ENCODE measurements around the gene ANKRD53. TPM values are rescaled to one million over a fixed set of nuclear protein-coding genes. Genes with fewer than 3 reads are reported as not detected.

ANKRD53 gene
- total and polyA plus RNA-seq, 2 donors (not counting 3 experiments of a cell fraction or from before 2014, with no cell fraction given) = 1.3 to 1.4 TPM

GRCh38 chr2:70957798-70958197 is 20.6 kb upstream of the ANKRD53 start:
- no peak for DNase-seq (ENCODE audit: low read depth, low spot score)
- peaks cover 3% of the 10 kb centered on the region for H3K4me1 ChIP-seq (ENCODE audit: control insufficient read depth, extremely low read depth, insufficient read depth, low read length)
- intact Hi-C loops (cut with micrococcal nuclease) = no loop called here
- H4K20me1 ChIP-seq (replicated peaks; ENCODE audit: control insufficient read depth, extremely low read depth, insufficient read depth, low read length) = no peaks in the 10 kb centered on the region
- no peak overlapping the region for H3K4me2 ChIP-seq (ENCODE audit: insufficient read depth, low read length)
- no peaks in the 10 kb centered on the region for H3K9me3 ChIP-seq (replicated peaks; ENCODE audit: control insufficient read depth, insufficient read depth, low read length)
- no peaks in the 10 kb centered on the region for H3K9me1 ChIP-seq (replicated peaks; ENCODE audit: control insufficient read depth, extremely low read depth, insufficient read depth, low read length)
- BruUV-seq (replicated peaks) = no TSS peak
- H3K27ac ChIP-seq (ENCODE audit: insufficient read depth, low read depth, low read length) = no peak overlapping the region
- no peaks in the 10 kb centered on the region for H3K36me3 ChIP-seq (ENCODE audit: control insufficient read depth in 2 of 2, extremely low read depth in 1 of 2, insufficient read depth in 2 of 2, low read length in 2 of 2)
- H3K27me3 ChIP-seq (ENCODE audit: control insufficient read depth in 2 of 2, insufficient read depth in 2 of 2, low read length in 2 of 2) = peaks cover 23 to 34% of the 10 kb centered on the region in 2 experiments
- ChIA-PET CTCF (interaction anchor here (1.3 to 10.3 kb wide), 2 partner anchors 10 to 86 kb away, joined by 4 to 84 read pairs; no protein-coding TSS in a partner anchor), POLR2A (no interaction called here)
- H3K79me2 ChIP-seq (ENCODE audit: control insufficient read depth, insufficient read depth, low read length) = no peaks in the 10 kb centered on the region
- H3K4me3 ChIP-seq (replicated peaks in 1 of 3; ENCODE audit: insufficient read depth in 1 of 3, low read depth in 1 of 3, low read length in 3 of 3) = no peak overlapping the region
- no peak overlapping the region for H2AFZ ChIP-seq (ENCODE audit: low read depth, low read length)
- no peak for TF ChIP-seq POLR2AphosphoS5 (IDR thresholded peaks at IDR 0.05; ENCODE audit: insufficient read depth, low read depth, low read length)
- no peak for TF ChIP-seq EZH2 (IDR thresholded peaks at IDR 0.05; ENCODE audit: borderline replicate concordance, low read depth, low read length, severe bottlenecking)
- no peak for TF ChIP-seq MAX (IDR thresholded peaks at IDR 0.05; ENCODE audit: insufficient read depth, insufficient read length)
- TF ChIP-seq POLR2A (IDR thresholded peaks at IDR 0.05; ENCODE audit: low read depth, low read length) = no peak
- no peak for TF ChIP-seq FOS (IDR thresholded peaks at IDR 0.05; ENCODE audit: borderline replicate concordance, insufficient read depth, low read length)
- TF ChIP-seq MYC (IDR thresholded peaks at IDR 0.05; ENCODE audit: low read depth, low read length) = no peak
- no peak for TF ChIP-seq JUN (IDR thresholded peaks at IDR 0.05; ENCODE audit: borderline replicate concordance, insufficient read depth, insufficient read length, low read depth)
- TF ChIP-seq CTCF (IDR thresholded peaks at IDR 0.05; ENCODE audit: extremely low read depth in 1 of 2, insufficient read depth in 1 of 2, low read depth in 1 of 2, low read length in 2 of 2) = no peak
- TF ChIP-seq GATA2 (IDR thresholded peaks at IDR 0.05; ENCODE audit: insufficient read depth, insufficient read length, low read depth, low read length) = no peak
- dilution Hi-C loops (cut with MboI; ENCODE audit: extremely low pct_ligation_motif_present, low sequenced_read_pairs) = no loop called here
- H3K9ac ChIP-seq (replicated peaks; ENCODE audit: extremely low read depth, insufficient read depth, low read length) = no peak overlapping the region
- no peak for FAIRE-seq

Data from endothelial cell of umbilical vein (primary cell).